Measurements from ENCODE around the gene SSTR4.

DNA sequence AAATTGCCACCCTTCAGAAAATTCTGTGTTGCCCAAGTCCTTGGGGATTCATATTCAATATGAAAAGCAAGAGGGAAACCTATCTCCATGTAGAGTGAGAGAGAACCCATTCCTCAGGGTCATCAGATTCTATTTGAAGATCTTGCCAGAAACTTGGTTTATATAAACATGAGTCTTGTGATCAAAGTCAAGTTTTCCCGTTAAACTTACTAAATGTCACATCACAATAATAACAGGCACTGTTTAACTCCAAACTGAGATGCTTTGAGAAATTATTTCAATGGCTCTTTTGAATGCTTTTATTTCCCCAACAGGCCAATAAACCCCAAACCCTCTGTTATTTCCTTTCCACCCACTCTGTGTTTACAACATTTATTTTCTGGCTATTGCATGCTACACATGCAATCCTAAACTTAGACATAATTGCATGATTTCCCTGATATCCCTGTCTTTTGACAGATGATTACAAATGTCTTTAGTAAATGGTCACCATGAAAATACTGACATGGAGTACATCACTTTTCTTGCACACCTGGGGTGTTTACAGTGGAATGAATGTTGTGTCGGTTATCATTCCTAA lies 31.1 kb upstream of the SSTR4 start:
- TF ChIP-seq, protein P1, sequence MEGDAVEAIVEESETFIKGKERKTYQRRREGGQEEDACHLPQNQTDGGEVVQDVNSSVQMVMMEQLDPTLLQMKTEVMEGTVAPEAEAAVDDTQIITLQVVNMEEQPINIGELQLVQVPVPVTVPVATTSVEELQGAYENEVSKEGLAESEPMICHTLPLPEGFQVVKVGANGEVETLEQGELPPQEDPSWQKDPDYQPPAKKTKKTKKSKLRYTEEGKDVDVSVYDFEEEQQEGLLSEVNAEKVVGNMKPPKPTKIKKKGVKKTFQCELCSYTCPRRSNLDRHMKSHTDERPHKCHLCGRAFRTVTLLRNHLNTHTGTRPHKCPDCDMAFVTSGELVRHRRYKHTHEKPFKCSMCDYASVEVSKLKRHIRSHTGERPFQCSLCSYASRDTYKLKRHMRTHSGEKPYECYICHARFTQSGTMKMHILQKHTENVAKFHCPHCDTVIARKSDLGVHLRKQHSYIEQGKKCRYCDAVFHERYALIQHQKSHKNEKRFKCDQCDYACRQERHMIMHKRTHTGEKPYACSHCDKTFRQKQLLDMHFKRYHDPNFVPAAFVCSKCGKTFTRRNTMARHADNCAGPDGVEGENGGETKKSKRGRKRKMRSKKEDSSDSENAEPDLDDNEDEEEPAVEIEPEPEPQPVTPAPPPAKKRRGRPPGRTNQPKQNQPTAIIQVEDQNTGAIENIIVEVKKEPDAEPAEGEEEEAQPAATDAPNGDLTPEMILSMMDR (IDR thresholded peaks at IDR 0.05; ENCODE audit: insufficient read depth, low read length, poor library complexity, severe bottlenecking), result no peak
- TF ChIP-seq EZH2phosphoT487 (conservative IDR thresholded peaks at IDR 0.05; ENCODE audit: low read length), result no peak

All from SU-DHL-6 (cell line).